Measurements from ENCODE around the gene PACS2.

Gene PACS2

DNA sequence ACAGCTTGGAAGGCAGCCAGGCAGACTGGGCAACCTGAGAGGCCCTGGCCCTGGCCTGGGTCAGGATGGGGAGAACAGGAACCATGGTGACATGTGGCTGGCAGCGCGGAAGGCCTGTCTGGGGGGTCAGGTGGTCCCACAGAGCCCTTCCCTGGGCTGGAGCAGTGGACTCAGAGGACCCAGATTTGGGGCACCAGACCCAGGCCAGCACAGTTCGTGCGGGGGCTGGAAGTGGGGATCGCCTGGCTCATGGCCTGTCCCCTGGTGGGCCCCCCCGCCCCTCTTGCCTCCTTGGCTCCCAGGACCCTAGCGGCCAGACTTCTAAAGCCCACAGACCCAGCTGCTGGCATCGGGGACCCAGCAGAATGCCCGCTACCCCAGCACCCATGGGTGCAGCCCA, 126.4 kb downstream of the PACS2 start:
- Histone ChIP-seq H3K27me3 (ENCODE audit: insufficient read depth, low read depth) (no peaks in the 10 kb centered on the region), H2AFZ (ENCODE audit: low read depth) (no peak overlapping the region), H3K4me1 (ENCODE audit: low read depth, poor library complexity, severe bottlenecking) (no peaks in the 10 kb centered on the region), H3K36me3 (ENCODE audit: insufficient read depth) (no peaks in the 10 kb centered on the region), H3K79me2 (ENCODE audit: insufficient read depth, low read depth) (peaks cover 18% of the 10 kb centered on the region), H3K9ac (no peak overlapping the region), H3K27ac (no peak overlapping the region), H4K20me1 (ENCODE audit: insufficient read depth) (peaks cover 9% of the 10 kb centered on the region; the same call in 1 of the 2 replicates), H3K4me2 (no peak overlapping the region), H3K4me3 (IDR thresholded peaks at IDR 0.05; ENCODE audit: insufficient read depth, low read depth, low read length) (no peak overlapping the region)
- no peak for TF ChIP-seq CTCF (conservative IDR thresholded peaks at IDR 0.05; ENCODE audit: low read depth, low read length)

DNA sequence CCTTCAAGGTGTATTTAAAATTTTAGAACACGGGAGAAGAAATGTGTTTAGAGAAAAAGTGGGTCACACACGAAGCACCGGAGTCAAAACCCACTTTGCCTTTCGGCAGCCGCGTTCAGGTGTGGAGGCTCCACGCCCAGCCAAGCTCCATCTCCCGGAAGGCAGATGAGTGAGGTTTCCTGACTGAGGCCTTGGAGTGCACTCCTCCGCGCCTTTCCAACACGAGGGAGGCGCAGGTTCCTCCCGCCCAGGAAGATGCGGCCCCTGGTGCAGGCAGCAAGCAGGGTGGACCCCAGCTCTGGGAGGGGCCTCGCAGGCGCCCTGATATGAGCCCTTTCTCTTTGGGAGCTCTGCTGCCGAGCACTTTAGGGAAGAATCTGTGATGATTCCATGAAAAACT, 127.6 kb downstream of the PACS2 start:
- no peaks in the 10 kb centered on the region for H3K4me1 ChIP-seq (ENCODE audit: low read depth, poor library complexity, severe bottlenecking)
- no peak for TF ChIP-seq CTCF (conservative IDR thresholded peaks at IDR 0.05; ENCODE audit: low read depth, low read length)
- H4K20me1 ChIP-seq (ENCODE audit: insufficient read depth): no peaks in the 10 kb centered on the region
- H3K4me3 ChIP-seq (IDR thresholded peaks at IDR 0.05; ENCODE audit: insufficient read depth, low read depth, low read length): no peak overlapping the region
- H3K36me3 ChIP-seq (ENCODE audit: insufficient read depth): no peaks in the 10 kb centered on the region
- H3K27ac ChIP-seq: no peak overlapping the region
- no peak overlapping the region for H2AFZ ChIP-seq (ENCODE audit: low read depth)
- no peak overlapping the region for H3K4me2 ChIP-seq
- H3K27me3 ChIP-seq (ENCODE audit: insufficient read depth, low read depth): no peaks in the 10 kb centered on the region
- H3K9ac ChIP-seq: no peak overlapping the region
- peaks cover 8% of the 10 kb centered on the region; the same call in 1 of the 2 replicates for H3K79me2 ChIP-seq (ENCODE audit: insufficient read depth, low read depth)

DNA sequence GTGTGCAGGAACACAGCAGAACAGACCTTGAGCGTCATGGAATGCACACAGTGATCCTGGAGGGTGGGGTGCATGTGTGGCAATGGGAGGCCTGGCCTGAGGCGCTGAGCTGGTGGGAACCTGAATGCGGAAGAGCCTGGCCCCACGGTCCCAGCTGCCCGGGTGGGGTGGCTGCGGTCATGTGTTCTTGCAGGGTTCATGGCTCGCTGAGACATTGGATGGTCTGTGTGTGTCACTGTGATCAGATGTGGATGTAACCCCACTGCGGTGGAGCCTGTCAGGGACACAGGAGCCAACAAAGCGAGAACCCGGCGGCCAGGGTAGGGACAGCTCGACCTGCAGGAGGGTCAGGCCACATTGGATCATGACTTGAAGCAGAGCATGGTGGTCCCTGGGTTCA, 128.3 kb downstream of the PACS2 start:
- no peaks in the 10 kb centered on the region for H3K27me3 ChIP-seq (ENCODE audit: insufficient read depth, low read depth)
- no peak overlapping the region for H3K4me3 ChIP-seq (IDR thresholded peaks at IDR 0.05; ENCODE audit: insufficient read depth, low read depth, low read length)
- H3K4me2 ChIP-seq: no peak overlapping the region
- H3K27ac ChIP-seq: no peak overlapping the region
- H2AFZ ChIP-seq (ENCODE audit: low read depth): no peak overlapping the region
- H4K20me1 ChIP-seq (ENCODE audit: insufficient read depth): no peaks in the 10 kb centered on the region
- H3K9ac ChIP-seq: no peak overlapping the region
- no peaks in the 10 kb centered on the region for H3K4me1 ChIP-seq (ENCODE audit: low read depth, poor library complexity, severe bottlenecking)
- no peak for TF ChIP-seq CTCF (conservative IDR thresholded peaks at IDR 0.05; ENCODE audit: low read depth, low read length)
- H3K36me3 ChIP-seq (ENCODE audit: insufficient read depth): no peaks in the 10 kb centered on the region
- H3K79me2 ChIP-seq (ENCODE audit: insufficient read depth, low read depth): 0 out of 2 replicates have a peak, but pooled peaks cover under 1% of the 10 kb centered on the region

DNA sequence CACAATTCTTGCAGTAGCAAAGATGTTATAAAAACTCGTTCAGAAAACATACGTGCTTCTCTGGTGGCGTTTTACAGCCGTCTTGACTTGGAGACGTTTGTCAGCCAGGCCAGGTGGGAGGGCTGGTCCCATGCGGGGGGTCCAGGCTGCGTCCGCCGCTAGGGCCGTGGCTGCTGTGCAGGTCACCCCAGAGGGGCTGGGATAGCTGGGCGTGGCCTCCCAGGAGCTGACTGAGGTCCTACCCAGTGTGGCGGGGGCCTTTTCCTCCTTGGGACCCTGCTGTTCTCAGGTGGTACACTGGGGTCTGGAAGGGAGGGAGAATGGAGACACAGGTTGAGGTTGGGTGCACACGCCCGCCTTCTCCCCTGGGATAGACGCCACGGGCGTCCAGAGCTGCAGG, 130.3 kb downstream of the PACS2 start:
- no peak overlapping the region for H2AFZ ChIP-seq (ENCODE audit: low read depth)
- TF ChIP-seq CTCF (conservative IDR thresholded peaks at IDR 0.05; ENCODE audit: low read depth, low read length): no peak
- no peaks in the 10 kb centered on the region for H3K36me3 ChIP-seq (ENCODE audit: insufficient read depth)
- no peaks in the 10 kb centered on the region for H3K27me3 ChIP-seq (ENCODE audit: insufficient read depth, low read depth)
- no peak overlapping the region for H3K27ac ChIP-seq
- H3K4me1 ChIP-seq (ENCODE audit: low read depth, poor library complexity, severe bottlenecking): peaks cover 6% of the 10 kb centered on the region
- no peak overlapping the region for H3K4me3 ChIP-seq (IDR thresholded peaks at IDR 0.05; ENCODE audit: insufficient read depth, low read depth, low read length)
- no peak overlapping the region for H3K9ac ChIP-seq
- H4K20me1 ChIP-seq (ENCODE audit: insufficient read depth): no peaks in the 10 kb centered on the region
- no peaks in the 10 kb centered on the region for H3K79me2 ChIP-seq (ENCODE audit: insufficient read depth, low read depth)
- H3K4me2 ChIP-seq: no peak overlapping the region

Measured in KMS-11 (cell line).